GM18499 (cell line): Measurements from ENCODE around the gene ZDHHC18.

ENCODE experiments used
- ATAC-seq: cut with Tn5 transposase; IDR thresholded peaks from one replicate; pipeline ENCODE4 v1.9.1; 2021; ENCODE audit warnings: moderate number of reproducible peaks; ENCODE audit not compliant: insufficient read depth, unreplicated experiment

The ZDHHC18 gene, protein sequence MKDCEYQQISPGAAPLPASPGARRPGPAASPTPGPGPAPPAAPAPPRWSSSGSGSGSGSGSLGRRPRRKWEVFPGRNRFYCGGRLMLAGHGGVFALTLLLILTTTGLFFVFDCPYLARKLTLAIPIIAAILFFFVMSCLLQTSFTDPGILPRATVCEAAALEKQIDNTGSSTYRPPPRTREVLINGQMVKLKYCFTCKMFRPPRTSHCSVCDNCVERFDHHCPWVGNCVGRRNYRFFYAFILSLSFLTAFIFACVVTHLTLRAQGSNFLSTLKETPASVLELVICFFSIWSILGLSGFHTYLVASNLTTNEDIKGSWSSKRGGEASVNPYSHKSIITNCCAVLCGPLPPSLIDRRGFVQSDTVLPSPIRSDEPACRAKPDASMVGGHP

DNA sequence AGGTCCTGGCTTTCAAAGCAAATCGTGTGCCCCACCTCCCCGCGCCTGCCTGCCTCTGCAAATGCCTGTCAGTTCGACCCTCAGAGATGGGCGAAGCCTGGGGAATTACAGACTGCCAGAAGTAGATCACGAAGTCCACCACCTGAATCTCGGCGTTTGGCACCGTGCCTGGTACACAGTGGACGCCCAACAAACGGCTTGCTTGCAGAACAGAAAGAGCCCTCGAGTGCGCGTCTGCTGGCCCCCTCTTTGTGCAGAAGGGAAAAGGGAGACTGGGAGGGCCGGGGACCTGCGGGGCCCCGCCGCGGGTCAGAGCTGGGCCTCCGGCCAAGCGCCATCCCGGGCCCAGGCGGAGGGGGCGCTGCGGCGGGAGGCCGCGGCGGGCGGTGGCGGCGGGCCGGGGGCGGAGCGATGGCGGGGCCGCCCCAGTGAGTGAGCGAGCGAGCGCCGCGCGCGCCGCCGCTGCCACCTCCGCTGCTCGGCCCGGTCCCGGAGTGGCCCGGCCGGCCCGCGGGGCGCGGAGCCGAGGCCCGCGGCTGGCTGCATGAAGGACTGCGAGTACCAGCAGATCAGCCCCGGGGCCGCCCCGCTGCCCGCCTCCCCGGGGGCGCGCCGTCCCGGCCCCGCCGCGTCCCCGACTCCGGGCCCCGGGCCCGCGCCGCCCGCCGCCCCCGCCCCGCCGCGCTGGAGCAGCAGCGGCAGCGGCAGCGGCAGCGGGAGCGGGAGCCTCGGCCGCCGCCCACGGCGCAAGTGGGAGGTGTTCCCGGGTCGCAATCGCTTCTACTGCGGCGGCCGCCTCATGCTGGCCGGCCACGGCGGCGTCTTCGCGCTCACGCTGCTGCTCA is at the start of gene ZDHHC18:
TSS of gene ZDHHC18 (plus strand) at position 428 of the 845 bp plus-strand sequence. CDS start at position 545, 117 bp downstream.
- ATAC-seq: no peak

DNA sequence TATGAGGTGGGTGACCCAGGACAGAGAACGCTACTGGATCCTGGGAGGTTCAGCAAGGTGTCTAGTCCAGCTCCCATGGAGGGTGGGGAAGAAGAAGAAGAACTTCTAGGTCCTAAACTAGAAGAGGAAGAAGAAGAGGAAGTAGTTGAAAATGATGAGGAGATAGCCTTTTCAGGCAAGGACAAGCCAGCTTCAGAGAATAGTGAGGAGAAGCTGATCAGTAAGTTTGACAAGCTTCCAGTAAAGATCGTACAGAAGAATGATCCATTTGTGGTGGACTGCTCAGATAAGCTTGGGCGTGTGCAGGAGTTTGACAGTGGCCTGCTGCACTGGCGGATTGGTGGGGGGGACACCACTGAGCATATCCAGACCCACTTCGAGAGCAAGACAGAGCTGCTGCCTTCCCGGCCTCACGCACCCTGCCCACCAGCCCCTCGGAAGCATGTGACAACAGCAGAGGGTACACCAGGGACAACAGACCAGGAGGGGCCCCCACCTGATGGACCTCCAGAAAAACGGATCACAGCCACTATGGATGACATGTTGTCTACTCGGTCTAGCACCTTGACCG is 47.3 kb upstream of the ZDHHC18 start:
- no peak for ATAC-seq

DNA sequence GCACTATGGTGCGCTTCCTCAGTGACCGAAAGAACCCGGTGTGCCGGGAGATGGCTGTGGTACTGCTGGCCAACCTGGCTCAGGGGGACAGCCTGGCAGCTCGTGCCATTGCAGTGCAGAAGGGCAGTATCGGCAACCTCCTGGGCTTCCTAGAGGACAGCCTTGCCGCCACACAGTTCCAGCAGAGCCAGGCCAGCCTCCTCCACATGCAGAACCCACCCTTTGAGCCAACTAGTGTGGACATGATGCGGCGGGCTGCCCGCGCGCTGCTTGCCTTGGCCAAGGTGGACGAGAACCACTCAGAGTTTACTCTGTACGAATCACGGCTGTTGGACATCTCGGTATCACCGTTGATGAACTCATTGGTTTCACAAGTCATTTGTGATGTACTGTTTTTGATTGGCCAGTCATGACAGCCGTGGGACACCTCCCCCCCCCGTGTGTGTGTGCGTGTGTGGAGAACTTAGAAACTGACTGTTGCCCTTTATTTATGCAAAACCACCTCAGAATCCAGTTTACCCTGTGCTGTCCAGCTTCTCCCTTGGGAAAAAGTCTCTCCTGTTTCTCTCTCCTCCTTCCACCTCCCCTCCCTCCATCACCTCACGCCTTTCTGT is 46.0 kb upstream of the ZDHHC18 start:
- no peak for ATAC-seq

DNA sequence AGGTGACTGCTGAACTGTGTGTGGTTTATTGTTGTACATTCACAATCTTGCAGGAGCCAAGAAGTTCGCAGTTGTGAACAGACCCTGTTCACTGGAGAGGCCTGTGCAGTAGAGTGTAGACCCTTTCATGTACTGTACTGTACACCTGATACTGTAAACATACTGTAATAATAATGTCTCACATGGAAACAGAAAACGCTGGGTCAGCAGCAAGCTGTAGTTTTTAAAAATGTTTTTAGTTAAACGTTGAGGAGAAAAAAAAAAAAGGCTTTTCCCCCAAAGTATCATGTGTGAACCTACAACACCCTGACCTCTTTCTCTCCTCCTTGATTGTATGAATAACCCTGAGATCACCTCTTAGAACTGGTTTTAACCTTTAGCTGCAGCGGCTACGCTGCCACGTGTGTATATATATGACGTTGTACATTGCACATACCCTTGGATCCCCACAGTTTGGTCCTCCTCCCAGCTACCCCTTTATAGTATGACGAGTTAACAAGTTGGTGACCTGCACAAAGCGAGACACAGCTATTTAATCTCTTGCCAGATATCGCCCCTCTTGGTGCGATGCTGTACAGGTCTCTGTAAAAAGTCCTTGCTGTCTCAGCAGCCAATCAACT is 45.2 kb upstream of the ZDHHC18 start:
- ATAC-seq: no peak

DNA sequence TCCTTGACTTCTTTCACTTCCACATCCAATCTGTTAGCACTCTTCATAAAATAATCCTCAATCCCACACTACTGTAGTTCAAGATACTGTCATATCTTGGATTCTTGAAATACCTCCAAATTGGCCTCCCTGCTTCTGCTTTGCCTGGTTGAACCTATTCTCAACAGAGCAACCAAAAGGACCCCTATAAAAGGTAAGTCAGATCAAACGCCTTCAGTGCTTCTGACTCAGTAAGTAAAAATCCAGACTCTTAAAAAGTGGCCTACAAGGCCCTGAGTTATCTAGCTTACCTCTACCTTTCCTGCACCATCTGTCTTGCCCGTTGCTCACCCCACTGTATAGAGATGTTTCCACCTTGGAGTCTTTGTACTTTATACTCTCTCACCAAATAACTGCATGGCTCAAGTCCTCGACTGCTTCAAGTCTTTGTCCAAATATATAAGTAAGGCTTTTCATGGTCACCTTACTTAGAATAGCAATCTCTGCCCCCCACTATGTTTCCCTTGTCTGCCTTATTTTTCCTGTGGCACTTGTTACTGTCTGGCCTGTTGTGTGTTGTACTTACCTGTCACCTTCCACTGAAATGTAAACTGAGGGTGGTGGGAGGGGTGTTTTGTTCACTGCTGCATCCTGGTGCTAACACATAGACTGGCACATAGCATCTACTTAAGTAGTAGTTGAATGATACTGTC is 43.8 kb upstream of the ZDHHC18 start:
- ATAC-seq: no peak

DNA sequence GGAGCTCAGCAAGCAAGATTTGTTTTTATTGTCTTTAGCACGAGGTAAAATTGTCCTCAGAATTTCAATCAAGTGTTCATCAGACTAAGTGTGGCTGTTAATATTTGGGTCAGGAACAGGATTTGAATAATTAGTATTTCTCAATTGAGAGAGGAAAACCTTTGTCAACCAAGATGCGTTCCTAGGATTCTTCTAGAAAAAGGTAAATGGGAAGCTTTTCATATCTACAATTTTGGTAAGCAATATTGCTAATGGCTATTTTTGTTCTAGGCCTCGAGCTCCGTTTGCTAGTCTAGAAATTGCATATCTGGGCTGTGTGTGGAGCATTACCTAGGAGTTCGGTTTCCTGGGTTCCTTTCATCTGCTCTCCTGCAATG is 42.9 kb upstream of the ZDHHC18 start:
- ATAC-seq: no peak

DNA sequence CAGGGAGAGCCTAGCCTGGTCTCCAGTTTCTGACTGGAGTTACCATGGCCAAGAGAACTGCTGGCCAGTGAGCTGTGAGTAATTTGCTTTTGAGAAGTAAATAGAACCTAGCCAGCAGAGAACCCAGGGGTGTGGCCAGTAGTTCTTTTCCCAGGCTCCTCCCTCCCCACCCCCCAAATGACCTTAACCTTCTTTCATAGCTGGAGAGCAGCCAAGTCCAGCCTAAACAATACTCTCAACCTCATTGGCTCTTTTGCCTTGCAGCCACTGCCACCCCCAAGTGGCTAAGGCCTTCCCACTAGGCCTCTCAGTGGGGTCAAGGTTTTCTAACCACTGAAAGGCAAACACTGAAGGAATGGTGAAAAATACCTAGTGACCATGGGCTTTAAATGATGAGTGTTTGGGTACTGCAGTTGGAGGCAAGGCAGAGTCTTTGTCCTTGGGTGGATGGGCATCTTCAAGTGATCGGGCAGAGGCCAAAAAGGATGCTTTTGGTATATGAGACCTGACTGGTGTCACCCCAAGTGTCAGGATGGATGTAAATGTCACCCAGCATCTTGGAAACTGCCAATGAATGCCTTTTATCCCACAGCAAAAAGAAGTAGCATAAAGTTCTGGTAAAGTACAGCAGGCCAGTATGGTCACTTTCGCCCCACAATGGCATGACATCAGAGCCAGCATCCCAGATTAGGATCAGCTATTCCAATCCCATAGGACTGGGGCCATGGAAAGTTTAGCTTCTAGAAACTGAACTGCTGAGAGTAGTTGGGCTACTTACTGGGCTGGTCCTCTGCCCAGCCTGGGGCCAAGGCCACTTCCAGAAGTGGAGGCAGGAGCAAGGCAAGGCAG is 42.2 kb upstream of the ZDHHC18 start:
- no peak for ATAC-seq

DNA sequence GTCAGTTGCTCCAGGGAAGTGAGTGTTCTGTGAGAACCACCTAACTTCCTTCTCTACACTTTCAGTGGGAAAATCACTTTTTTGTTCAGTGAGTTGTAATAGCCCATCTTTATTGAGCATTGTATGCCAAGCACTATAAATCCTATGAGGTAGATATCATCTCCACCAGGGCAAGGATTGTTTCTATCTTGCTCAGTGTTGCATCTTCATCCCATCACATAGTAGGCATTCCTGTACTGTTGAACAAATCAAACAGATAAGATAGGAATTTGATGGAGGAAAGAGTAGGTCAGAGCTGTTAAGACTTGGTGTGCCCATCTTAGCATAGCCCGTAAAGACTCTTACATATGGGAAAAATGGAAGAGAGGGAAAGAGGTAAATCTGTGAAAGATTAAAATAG is 41.6 kb upstream of the ZDHHC18 start:
- no peak for ATAC-seq

DNA sequence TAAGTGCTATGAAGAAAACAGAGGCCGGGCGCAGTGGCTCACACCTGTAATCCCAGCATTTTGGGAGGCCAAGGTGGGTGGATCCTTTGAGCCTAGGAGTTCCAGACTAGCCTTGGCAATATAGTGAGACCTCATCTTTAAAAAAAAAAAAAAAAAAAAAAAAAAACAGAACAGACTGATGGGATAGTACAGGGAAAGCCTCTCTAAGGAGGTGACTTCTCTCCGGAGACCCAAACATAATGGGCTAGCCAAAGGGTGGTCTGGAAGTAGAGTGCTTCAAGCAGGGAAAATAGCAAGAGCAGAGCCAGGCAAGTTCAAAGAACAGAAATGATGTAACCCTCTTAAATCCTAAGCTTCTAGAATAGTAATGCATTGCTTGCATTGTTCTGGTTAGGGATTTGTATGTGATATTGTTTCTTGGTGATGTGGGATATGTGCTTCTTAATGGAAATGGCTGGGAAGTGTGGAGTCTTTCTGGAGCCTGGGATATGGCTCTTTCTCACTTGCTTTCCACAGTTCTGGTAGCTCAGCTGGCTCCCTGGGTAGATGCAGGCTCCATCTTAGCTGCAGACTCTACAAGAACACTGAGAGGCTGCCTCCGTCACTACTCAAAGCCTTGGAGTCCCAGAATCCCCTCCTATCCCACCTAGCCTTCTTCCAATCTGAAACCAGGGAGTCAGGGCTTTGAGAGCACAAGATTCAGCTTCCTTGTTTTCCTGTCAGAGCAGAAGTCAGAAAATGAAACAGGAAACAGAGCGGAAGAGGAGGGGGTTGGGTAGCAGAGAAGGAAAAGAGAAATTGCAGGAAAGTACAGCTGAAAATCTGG is 40.7 kb upstream of the ZDHHC18 start:
- ATAC-seq: no peak

DNA sequence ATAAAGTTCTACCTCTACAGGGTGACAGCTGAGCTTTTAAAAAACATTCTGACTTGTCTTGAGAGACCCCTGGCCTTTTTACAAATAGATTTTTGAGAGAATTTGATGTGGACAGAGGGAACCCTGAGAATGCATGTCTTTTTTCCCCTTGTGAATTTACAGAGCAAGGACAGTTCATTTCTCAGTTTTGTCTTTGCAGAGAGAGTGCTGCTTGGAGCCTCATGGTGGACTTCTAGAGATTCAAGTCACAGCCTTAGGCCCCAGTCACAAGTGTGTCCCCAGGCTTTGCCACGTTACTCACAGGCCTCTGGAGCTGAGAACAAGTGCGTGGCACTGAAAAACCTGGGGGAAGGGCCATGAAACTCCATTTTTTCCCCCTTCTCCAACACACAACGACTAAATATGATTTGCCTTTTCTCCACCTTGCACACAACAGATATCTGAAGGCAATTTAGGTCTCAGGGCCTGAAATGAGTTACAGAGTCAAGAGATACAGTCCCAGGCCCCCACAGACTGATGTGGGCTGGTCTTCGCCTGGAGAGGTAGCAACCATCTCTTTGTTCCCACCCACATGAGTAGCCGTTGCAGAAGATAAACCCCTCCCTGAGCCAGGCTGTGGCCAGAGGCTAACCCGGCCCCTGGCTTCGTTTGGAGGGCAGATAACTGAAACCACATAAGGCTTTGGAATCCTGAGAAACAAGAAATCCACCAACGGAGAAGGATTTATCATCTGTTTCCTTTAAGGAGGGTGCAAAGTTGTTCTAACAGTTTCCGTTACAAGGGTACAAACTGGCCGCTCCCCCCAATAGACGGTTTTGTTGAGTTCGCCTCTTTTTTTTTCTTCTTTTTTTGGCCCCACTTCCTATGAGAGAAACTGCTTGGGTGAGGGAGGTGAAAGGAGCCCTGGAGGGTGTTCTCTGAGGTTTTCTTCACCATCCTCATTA is 39.8 kb upstream of the ZDHHC18 start:
- ATAC-seq: no peak

DNA sequence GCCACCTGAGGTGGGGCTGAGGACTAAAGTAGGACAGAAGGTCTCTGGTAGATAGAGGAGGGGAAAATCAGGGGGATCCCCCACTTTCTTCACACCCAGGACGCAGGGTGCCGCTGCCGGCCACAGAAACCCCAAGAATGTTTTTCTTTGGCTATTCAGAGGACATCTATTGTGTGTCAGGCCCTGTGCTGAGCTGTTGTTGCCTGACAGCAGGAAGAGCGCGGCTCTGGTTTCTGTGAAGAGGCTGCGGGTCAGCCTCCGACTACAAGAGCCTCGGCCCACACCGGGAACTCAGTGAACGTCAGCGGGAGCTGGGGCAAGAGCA is 39.1 kb upstream of the ZDHHC18 start:
- no peak for ATAC-seq

DNA sequence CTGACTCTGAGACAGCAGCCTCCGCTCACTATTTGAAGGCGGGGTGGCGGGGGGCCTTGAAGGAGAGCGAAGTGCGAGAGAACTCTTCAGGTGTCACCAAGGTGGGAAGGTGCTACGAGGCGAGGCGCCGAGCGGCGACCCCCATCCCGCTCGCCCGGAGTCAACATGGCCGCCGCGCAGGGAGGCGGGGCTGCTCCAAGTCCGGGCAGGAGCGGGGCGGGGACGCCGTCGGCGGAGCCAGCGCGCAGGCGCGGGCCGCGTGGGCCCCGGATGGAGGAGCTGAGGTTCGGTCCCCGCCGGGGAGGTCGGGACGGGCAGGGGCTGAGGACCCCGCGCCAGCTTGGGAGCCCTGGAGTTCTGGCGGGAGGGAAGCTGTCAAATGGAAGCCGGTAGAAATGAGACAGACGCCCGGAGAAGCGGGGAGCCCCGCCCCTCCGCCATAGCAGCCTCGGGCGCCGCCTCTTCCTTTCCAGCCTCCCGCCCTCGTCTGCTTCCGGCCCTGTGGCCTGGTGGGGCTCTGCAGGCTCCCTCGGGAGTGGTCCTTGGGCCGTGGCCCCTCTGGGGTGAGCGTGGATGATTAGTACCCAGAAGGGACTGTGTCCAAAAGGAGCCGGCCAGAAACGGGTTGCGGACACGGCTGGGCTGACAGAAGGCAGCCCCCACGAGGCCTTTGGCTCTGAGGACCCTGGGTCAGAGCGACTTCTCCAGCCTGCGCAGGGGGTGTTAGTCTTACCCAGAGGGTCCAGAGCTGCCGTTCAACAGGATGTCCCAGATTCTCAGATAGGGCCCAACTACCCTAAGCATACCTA is 38.6 kb upstream of the ZDHHC18 start, which contains the start of gene PIGV:
TSS of gene PIGV (plus strand) at position 245 of the 809 bp plus-strand sequence. CDS start 2,866 bp downstream, outside the sequence.
- no peak for ATAC-seq

DNA sequence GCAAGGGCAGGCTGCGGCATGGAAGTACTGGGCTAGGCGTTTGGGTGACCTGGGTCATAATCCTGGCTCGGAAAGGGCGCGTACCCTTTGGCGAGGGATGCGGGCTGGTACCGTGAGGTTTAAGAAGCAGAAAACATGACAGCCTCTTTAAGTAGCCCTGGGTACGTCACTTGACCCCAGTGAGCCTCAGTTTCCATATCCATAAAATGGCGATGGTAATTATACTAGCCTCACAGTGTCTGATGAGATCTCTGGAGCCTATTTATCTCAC is 38.0 kb upstream of the ZDHHC18 start:
- no peak for ATAC-seq

DNA sequence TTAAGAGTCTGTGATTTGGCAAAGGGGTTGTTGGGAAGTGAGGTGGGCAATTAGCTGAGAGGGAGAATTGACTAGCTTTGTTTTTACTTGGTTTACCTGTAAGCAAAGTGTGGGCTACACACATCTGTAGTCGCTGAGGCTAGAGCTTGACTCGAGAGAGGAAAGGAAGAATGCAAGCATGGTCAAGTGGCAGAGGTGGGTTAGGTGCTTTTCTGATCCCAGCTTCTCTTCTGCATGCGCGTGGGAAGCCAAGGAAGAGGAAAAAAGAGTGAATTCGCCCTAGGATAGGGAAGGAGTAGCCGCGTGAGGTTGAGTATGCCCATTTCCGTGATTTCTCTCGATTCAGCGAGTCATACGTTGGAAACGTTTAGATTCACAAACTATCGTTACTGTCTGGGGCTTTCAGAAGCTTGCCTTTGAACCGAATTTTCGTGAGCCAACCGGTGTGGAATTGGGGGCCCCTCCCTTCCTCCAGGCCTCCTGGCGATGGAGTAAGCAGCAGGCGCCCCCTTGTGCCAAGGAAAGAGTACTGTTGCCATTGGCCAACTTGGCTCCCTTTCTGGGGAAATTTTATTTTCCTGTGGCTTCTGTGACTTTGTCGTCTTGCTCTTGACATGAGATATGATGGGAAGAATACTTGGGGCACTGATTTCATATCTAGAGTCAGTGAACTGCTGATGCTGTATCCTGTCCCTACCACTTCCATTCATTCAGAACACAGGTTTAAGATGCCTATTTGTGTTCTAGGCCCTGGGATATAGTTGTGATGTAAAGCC is 37.5 kb upstream of the ZDHHC18 start:
- ATAC-seq: no peak

DNA sequence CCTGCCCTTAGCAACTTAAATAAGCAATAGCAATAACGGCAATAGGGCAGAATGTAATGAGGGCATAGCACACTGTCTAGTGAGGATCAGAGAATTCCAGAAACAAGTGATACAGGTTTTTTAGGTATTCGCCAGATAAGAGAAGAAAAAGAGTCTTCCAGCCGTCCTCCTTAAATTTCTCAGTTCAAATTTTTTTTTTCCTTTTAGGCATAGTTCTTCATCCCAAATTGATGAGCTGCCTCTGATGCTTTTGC is 36.9 kb upstream of the ZDHHC18 start:
- no peak for ATAC-seq

DNA sequence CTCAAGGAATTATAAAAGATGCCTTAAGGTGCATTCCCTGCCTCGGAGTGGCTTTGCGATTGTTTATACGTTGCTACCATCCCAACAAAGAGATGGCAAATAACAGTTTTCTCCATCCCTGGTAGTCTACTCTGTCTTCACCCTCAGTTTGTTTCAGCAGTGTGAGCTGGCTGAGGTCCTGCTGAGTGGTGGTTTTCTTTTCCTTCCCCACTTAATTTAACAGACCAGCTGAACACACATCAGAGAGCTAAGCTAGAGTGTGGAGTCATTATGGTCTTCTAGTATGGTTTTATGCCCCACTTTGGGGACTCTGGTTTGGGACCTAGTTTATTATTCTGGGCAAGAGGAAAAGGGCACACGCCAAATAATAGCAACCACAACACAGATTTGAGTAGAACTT is 36.6 kb upstream of the ZDHHC18 start:
- no peak for ATAC-seq
